Occipital lobe (tissue), 2 donors: Measurements from ENCODE around the gene DOHH. TPM values are rescaled to one million over a fixed set of nuclear protein-coding genes. Genes with fewer than 3 reads are reported as not detected.
A peak's percentile ranks its signal among the peaks of the same experiment; 100 is the strongest.

ENCODE experiments used
- DNase-seq: peaks from one replicate; lab custom pipeline; 2025; lab: John Stamatoyannopoulos, UW
- total RNA-seq: library from RNA; depleted of rRNA; stranded (reverse); fragments of >200 nt; gene quantifications from one replicate; pipeline ENCODE4 v1.2.3, GENCODE V29; 2014

The DOHH gene
- total RNA-seq, 1 donor from 2014 or later: 10.6 TPM

GRCh38 chr19:3478409-3479176, 21.9 kb downstream of the DOHH start:
- no peak for DNase-seq

- no peak for DNase-seq
Observed at GRCh38 chr19:3477951-3478350, 22.5 kb downstream of the DOHH start.

GRCh38 chr19:3477506-3477905, 23.0 kb downstream of the DOHH start:
- no peak for DNase-seq

GRCh38 chr19:3476830-3477229, 23.6 kb downstream of the DOHH start:
- no peak for DNase-seq

GRCh38 chr19:3475449-3475848, 25.0 kb downstream of the DOHH start:
- DNase-seq: no peak

GRCh38 chr19:3474614-3475013, 25.9 kb downstream of the DOHH start:
- no peak for DNase-seq

GRCh38 chr19:3474010-3474409, 26.5 kb downstream of the DOHH start:
- no peak for DNase-seq

GRCh38 chr19:3471954-3472655, 28.4 kb downstream of the DOHH start:
- DNase-seq: no peak

GRCh38 chr19:3470500-3471128, 29.9 kb downstream of the DOHH start:
- no peak for DNase-seq

- DNase-seq: no peak
Observed at GRCh38 chr19:3469638-3470499, 30.6 kb downstream of the DOHH start.

- DNase-seq: no peak
Observed at GRCh38 chr19:3468211-3468610, 32.3 kb downstream of the DOHH start.

GRCh38 chr19:3467437-3468198, 32.9 kb downstream of the DOHH start:
- DNase-seq: no peak

GRCh38 chr19:3466635-3467034, 33.8 kb downstream of the DOHH start:
- peak; percentile 27 for DNase-seq

- no peak for DNase-seq
Observed at GRCh38 chr19:3465552-3465951, 34.9 kb downstream of the DOHH start.

GRCh38 chr19:3464587-3465235, 35.8 kb downstream of the DOHH start:
- no peak for DNase-seq

GRCh38 chr19:3463714-3464586, 36.5 kb downstream of the DOHH start:
- DNase-seq: no peak

- DNase-seq: no peak
Observed at GRCh38 chr19:3462991-3463713, 37.3 kb downstream of the DOHH start.

- DNase-seq: no peak
Observed at GRCh38 chr19:3459965-3460582, 40.4 kb downstream of the DOHH start.
